C4-2B (cell line): ENCODE results near the gene CSAG1.
"Not testable (repeated sequence)": the region's sequence is repeated elsewhere in the genome, so short reads cannot be mapped to it uniquely, and the experiment has no call there.

ENCODE experiments used
- H3K27ac ChIP-seq: fragments of 450-650 bp; 2 replicates; pipeline ENCODE4 v1.5.1; 2017
- CTCF ChIP-seq: fragments of 450-650 bp; conservative IDR thresholded peaks from 2 replicates; pipeline ENCODE4 v1.5.1; 2017; ENCODE audit warnings: mild to moderate bottlenecking
- ZFX ChIP-seq: fragments of 450-650 bp; IDR thresholded peaks from 2 replicates; pipeline ENCODE4 v1.6.1; 2017

CSAG1 gene

GRCh38 chrX:152735101-152735500 is 1.6 kb upstream of the CSAG1 start:
- TF ChIP-seq CTCF = no peak
- no peak for TF ChIP-seq ZFX
- H3K27ac ChIP-seq = no peak overlapping the region

DNA sequence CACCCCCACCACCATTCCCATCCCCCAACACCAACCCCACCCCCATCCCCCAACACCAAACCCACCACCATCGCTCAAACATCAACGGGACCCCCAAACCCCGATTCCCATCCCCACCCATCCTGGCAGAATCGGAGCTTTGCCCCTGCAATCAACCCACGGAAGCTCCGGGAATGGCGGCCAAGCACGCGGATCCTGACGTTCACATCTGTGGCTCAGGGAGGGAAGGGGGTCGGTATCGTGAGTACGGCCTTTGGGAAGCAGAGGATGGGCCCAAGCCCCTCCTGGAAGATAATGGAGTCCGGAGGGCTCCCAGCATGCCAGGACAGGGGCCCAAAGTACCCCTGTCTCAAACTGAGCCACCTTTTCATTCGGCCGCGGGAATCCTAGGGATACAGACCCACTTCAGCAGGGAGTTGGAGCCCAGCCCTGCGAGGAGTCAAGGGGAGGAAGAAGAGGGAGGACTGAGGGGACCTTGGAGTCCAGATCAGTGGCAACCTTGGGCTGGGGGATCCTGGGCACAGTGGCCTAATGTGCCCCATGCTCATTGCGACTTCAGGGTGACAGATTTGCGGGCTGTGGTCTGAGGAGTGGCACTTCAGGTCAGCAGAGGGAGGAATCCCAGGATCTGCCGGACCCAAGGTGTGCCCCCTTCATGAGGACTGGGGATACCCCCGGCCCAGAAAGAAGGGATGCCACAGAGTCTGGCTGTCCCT is 780 bp upstream of the CSAG1 start:
- H3K27ac ChIP-seq = peak overlapping the region; percentile 82

GRCh38 chrX:152725409-152725808 is 8.1 kb downstream of the CSAG1 start:
- no peak overlapping the region for H3K27ac ChIP-seq
- TF ChIP-seq ZFX = no peak
- TF ChIP-seq CTCF = no peak

GRCh38 chrX:152713815-152714787 is 19.4 kb downstream of the CSAG1 start, which contains the start of gene MAGEA2B:
TSS of gene MAGEA2B (plus strand) at chrX:152714628. CDS start at chrX:152717107, 2,479 bp downstream.
- not testable (repeated sequence) for H3K27ac ChIP-seq

- H3K27ac ChIP-seq = not testable (repeated sequence)
Measured at GRCh38 chrX:152713195-152713594, 20.3 kb downstream of the CSAG1 start.

DNA sequence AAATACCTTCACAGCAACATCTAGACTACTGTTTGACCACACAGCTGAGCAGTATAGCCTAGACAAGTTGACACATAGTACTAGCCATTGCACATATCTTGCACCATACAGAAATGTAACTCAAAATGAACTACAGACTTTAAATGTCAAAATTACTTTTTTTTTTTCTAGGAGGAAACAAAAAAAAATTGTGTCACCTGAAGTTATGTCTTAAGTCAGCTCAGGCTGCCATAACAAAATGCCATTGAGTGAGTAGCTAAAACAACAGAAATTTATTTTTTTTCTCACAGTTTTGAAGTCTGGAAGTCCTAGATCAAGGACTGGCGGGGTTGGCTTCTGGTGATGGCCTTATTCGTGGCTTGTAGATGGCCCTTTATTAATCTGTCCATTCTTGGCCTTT is 24.3 kb downstream of the CSAG1 start, which contains the start of gene CSAG2:
CSAG2 (minus strand) TSS at position 101 of the 400 bp plus-strand sequence. CDS start 161 bp downstream, outside the sequence.
- not testable (repeated sequence) for H3K27ac ChIP-seq

- not testable (repeated sequence) for H3K27ac ChIP-seq
Measured at GRCh38 chrX:152706500-152706899, 27.0 kb downstream of the CSAG1 start.

- not testable (repeated sequence) for H3K27ac ChIP-seq
Measured at GRCh38 chrX:152700390-152700789, 33.1 kb downstream of the CSAG1 start.

- H3K27ac ChIP-seq = not testable (repeated sequence)
Measured at GRCh38 chrX:152697952-152698931, 35.3 kb downstream of the CSAG1 start, which contains the start of gene MAGEA3. TSS of gene MAGEA3 (plus strand) at chrX:152698794. CDS start at chrX:152700833, 2,039 bp downstream.

GRCh38 chrX:152681012-152681411 is 52.5 kb downstream of the CSAG1 start:
- not testable (repeated sequence) for H3K27ac ChIP-seq
